HEK293 (cell line): ENCODE measurements around the gene GNG5.

Experiments used
- BCL11B ChIP-seq: fragments of 450-650 bp; formaldehyde crosslinking; IDR thresholded peaks from 2 replicates; pipeline ENCODE4 v1.5.1; 2016; ENCODE audit warnings: low read depth, missing biosample characterization, missing genetic modification characterization
- CTCF ChIP-seq: fragments of 450-650 bp; formaldehyde crosslinking; IDR thresholded peaks from 2 replicates; pipeline ENCODE4 v1.5.1; 2016; ENCODE audit warnings: missing biosample characterization, missing genetic modification characterization
- GLI2 ChIP-seq: fragments of 450-650 bp; formaldehyde crosslinking; IDR thresholded peaks from 2 replicates; pipeline ENCODE4; 2017; ENCODE audit warnings: missing biosample characterization, missing genetic modification characterization, low read depth, borderline replicate concordance
- GLIS1 ChIP-seq: fragments of 450-650 bp; formaldehyde crosslinking; IDR thresholded peaks from 2 replicates; pipeline ENCODE4 v1.5.1; 2016; ENCODE audit warnings: missing biosample characterization, missing genetic modification characterization
- HOXC10 ChIP-seq: sonication (generic); formaldehyde crosslinking; IDR thresholded peaks from 2 replicates; pipeline ENCODE4 v1.8.1; 2023; ENCODE audit warnings: mild to moderate bottlenecking, missing genetic modification reagents
- IKZF3 ChIP-seq: fragments of 450-650 bp; IDR thresholded peaks from 2 replicates; pipeline ENCODE4 v1.5.0; 2018; ENCODE audit warnings: missing biosample characterization, mild to moderate bottlenecking, missing genetic modification characterization, moderate library complexity
- KLF1 ChIP-seq: fragments of 450-650 bp; formaldehyde crosslinking; IDR thresholded peaks from 2 replicates; pipeline ENCODE4 v1.5.1; 2016; ENCODE audit warnings: missing biosample characterization, missing genetic modification characterization
- OSR2 ChIP-seq: fragments of 450-650 bp; formaldehyde crosslinking; IDR thresholded peaks from 2 replicates; pipeline ENCODE4 v1.5.1; 2016; ENCODE audit warnings: missing biosample characterization, missing genetic modification characterization
- PRDM10 ChIP-seq: fragments of 450-650 bp; formaldehyde crosslinking; IDR thresholded peaks from 2 replicates; pipeline ENCODE4 v1.5.1; 2016; ENCODE audit warnings: missing biosample characterization, missing genetic modification characterization
- SP2 ChIP-seq: fragments of 450-650 bp; formaldehyde crosslinking; IDR thresholded peaks from 2 replicates; pipeline ENCODE4 v1.5.1; 2016; ENCODE audit warnings: missing biosample characterization, missing genetic modification characterization
- TCF7L2 ChIP-seq: IDR thresholded peaks from 2 replicates; pipeline ENCODE4 v1.6.1; 2011; ENCODE audit warnings: low read depth, mild to moderate bottlenecking, inconsistent platforms, low read length, moderate library complexity, borderline replicate concordance
- ZBTB10 ChIP-seq: fragments of 450-650 bp; formaldehyde crosslinking; IDR thresholded peaks from 2 replicates; pipeline ENCODE4 v1.5.1; 2016; ENCODE audit warnings: missing biosample characterization, missing genetic modification characterization
- ZEB2 ChIP-seq: fragments of 450-650 bp; formaldehyde crosslinking; IDR thresholded peaks from 2 replicates; pipeline ENCODE4 v1.5.1; 2016; ENCODE audit warnings: missing biosample characterization, missing genetic modification characterization
- ZNF121 ChIP-seq: fragments of 450-650 bp; formaldehyde crosslinking; IDR thresholded peaks from 2 replicates; pipeline ENCODE4 v1.5.1; 2016; ENCODE audit warnings: missing biosample characterization, missing genetic modification characterization
- ZNF169 ChIP-seq: fragments of 450-650 bp; formaldehyde crosslinking; IDR thresholded peaks from 2 replicates; pipeline ENCODE4 v1.5.1; 2016; ENCODE audit warnings: missing biosample characterization, missing genetic modification characterization
- ZNF18 ChIP-seq: fragments of 450-650 bp; formaldehyde crosslinking; IDR thresholded peaks from 2 replicates; pipeline ENCODE4 v1.5.1; 2016; ENCODE audit warnings: missing biosample characterization, missing genetic modification characterization
- ZNF302 ChIP-seq: fragments of 450-650 bp; formaldehyde crosslinking; IDR thresholded peaks from 2 replicates; pipeline ENCODE4 v1.5.1; 2016; ENCODE audit warnings: missing biosample characterization, missing genetic modification characterization, low read depth
- ZNF341 ChIP-seq: fragments of 450-650 bp; formaldehyde crosslinking; IDR thresholded peaks from 2 replicates; pipeline ENCODE4; 2016; ENCODE audit warnings: low read depth, missing biosample characterization, missing genetic modification characterization
- ZNF350 ChIP-seq: fragments of 450-650 bp; formaldehyde crosslinking; IDR thresholded peaks from 2 replicates; pipeline ENCODE4 v1.5.0; 2017; ENCODE audit warnings: missing biosample characterization, mild to moderate bottlenecking, missing genetic modification characterization
- ZNF423 ChIP-seq: fragments of 450-650 bp; formaldehyde crosslinking; IDR thresholded peaks from 2 replicates; pipeline ENCODE4 v1.5.1; 2016; ENCODE audit warnings: missing biosample characterization, missing genetic modification characterization
- ZNF473 ChIP-seq: fragments of 450-650 bp; formaldehyde crosslinking; IDR thresholded peaks from 2 replicates; pipeline ENCODE4 v1.5.1; 2017; ENCODE audit warnings: missing biosample characterization, missing genetic modification characterization
- ZNF529 ChIP-seq: fragments of 450-650 bp; formaldehyde crosslinking; IDR thresholded peaks from 2 replicates; pipeline ENCODE4 v1.5.1; 2017; ENCODE audit warnings: missing genetic modification characterization, missing biosample characterization; ENCODE audit not compliant: insufficient replicate concordance
- ZNF549 ChIP-seq: fragments of 450-650 bp; IDR thresholded peaks from 2 replicates; pipeline ENCODE4 v1.5.1; 2018; ENCODE audit warnings: missing biosample characterization, missing genetic modification characterization, mild to moderate bottlenecking, inconsistent platforms, moderate library complexity
- ZNF560 ChIP-seq: fragments of 450-650 bp; formaldehyde crosslinking; IDR thresholded peaks from 2 replicates; pipeline ENCODE4 v1.5.1; 2017; ENCODE audit warnings: missing biosample characterization, missing genetic modification characterization, borderline replicate concordance
- ZNF658 ChIP-seq: fragments of 450-650 bp; formaldehyde crosslinking; IDR thresholded peaks from 2 replicates; pipeline ENCODE4; 2016; ENCODE audit warnings: missing biosample characterization, missing genetic modification characterization
- ZSCAN30 ChIP-seq: fragments of 450-650 bp; IDR thresholded peaks from 2 replicates; pipeline ENCODE4 v1.5.1; 2018; ENCODE audit warnings: missing biosample characterization, mild to moderate bottlenecking, missing genetic modification characterization, moderate library complexity
- ZXDB ChIP-seq: fragments of 450-650 bp; formaldehyde crosslinking; IDR thresholded peaks from 2 replicates; pipeline ENCODE4 v1.5.1; 2016; ENCODE audit warnings: missing biosample characterization, missing genetic modification characterization
- TF ChIP-seq, protein P1 (sequence below): sonication (generic); formaldehyde crosslinking; IDR thresholded peaks from 2 replicates; pipeline ENCODE4 v1.8.1; 2022; ENCODE audit warnings: mild to moderate bottlenecking, moderate library complexity, missing genetic modification reagents
- TF ChIP-seq, protein P2 (sequence below): fragments of 450-650 bp; IDR thresholded peaks from 2 replicates; pipeline ENCODE4 v1.5.1; 2018; ENCODE audit warnings: missing biosample characterization, missing genetic modification characterization

GNG5 gene

DNA sequence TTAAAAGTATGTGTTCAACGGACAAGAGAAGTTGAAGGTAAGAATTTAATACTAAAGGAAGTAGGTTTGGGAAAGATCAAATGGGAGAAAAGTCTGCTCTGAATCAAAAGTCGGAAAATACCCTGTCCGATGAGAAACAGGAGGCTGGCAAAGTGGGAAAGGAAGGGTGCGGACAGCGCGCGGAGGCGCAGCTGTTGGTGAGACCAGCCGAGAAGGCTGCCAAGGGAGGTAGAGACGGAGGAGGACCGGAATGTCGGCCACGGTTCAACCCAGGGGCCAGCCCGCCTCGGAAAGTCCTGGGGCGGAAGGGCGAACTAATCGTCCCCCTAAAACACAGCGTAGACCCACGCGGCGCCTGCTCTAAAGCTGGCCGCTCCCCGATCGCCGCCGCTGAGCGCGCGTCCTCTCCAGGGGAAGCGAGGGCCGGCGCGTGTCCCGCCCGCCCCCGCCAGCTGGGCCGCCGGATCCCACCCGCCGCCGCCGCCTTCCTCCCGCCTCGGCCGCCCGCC, 834 bp downstream of the GNG5 start (continued):
- peak; percentile 53; the same call in 1 of the 2 replicates for TF ChIP-seq PRDM10 (tag by site-specific recombination)
- TF ChIP-seq ZXDB, result peak; percentile 53; the same call in 1 of the 2 replicates
- TF ChIP-seq ZEB2, result no peak; the same call in 1 of the 2 replicates
- no peak for TF ChIP-seq ZNF529 (tag by site-specific recombination)
- TF ChIP-seq OSR2 (tag by site-specific recombination), result no peak
- no peak for TF ChIP-seq ZNF121
- TF ChIP-seq ZNF560 (tag by site-specific recombination), result no peak
- no peak for TF ChIP-seq HOXC10 (CRISPR knock-in tag)
- no peak for TF ChIP-seq BCL11B (tag by site-specific recombination)
- peak; percentile 58 for TF ChIP-seq GLIS1 (tag by site-specific recombination)
- no peak for TF ChIP-seq ZNF18 (tag by site-specific recombination)
- TF ChIP-seq SP2 (tag by site-specific recombination), result peak; percentile 48; the same call in 1 of the 2 replicates
- peak; percentile 62; the same call in 1 of the 2 replicates for TF ChIP-seq ZSCAN30 (tag by site-specific recombination)
- TF ChIP-seq ZNF473, result no peak
- TF ChIP-seq ZNF423 (tag by site-specific recombination), result no peak
- TF ChIP-seq CTCF (tag by site-specific recombination), result no peak
- no peak for TF ChIP-seq IKZF3
- no peak for TF ChIP-seq ZNF549 (tag by site-specific recombination)
- TF ChIP-seq TCF7L2, result no peak
- TF ChIP-seq, protein P1, sequence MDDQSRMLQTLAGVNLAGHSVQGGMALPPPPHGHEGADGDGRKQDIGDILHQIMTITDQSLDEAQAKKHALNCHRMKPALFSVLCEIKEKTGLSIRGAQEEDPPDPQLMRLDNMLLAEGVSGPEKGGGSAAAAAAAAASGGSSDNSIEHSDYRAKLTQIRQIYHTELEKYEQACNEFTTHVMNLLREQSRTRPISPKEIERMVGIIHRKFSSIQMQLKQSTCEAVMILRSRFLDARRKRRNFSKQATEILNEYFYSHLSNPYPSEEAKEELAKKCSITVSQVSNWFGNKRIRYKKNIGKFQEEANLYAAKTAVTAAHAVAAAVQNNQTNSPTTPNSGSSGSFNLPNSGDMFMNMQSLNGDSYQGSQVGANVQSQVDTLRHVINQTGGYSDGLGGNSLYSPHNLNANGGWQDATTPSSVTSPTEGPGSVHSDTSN, result no peak
- no peak for TF ChIP-seq KLF1 (tag by site-specific recombination)
- no peak for TF ChIP-seq GLI2 (tag by site-specific recombination)
- TF ChIP-seq ZNF658, result no peak
- TF ChIP-seq ZBTB10 (tag by site-specific recombination), result 0 out of 2 replicates have a peak, but pooled peaks have one; percentile 35
- peak; percentile 40; the same call in 1 of the 2 replicates for TF ChIP-seq ZNF341 (tag by site-specific recombination)
- TF ChIP-seq ZNF350 (tag by site-specific recombination), result no peak
- TF ChIP-seq ZNF302 (tag by site-specific recombination), result no peak
- TF ChIP-seq ZNF169 (tag by site-specific recombination), result no peak
- TF ChIP-seq, protein P2, sequence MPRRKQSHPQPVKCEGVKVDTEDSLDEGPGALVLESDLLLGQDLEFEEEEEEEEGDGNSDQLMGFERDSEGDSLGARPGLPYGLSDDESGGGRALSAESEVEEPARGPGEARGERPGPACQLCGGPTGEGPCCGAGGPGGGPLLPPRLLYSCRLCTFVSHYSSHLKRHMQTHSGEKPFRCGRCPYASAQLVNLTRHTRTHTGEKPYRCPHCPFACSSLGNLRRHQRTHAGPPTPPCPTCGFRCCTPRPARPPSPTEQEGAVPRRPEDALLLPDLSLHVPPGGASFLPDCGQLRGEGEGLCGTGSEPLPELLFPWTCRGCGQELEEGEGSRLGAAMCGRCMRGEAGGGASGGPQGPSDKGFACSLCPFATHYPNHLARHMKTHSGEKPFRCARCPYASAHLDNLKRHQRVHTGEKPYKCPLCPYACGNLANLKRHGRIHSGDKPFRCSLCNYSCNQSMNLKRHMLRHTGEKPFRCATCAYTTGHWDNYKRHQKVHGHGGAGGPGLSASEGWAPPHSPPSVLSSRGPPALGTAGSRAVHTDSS (tag by site-specific recombination), result no peak
